Heart left ventricle (tissue), 16 donors: ENCODE data around the gene AKAP3. TPM values are rescaled to one million over a fixed set of nuclear protein-coding genes. Genes with fewer than 3 reads are reported as not detected.

ENCODE experiments used
- ATAC-seq, 4 donors: fragments of 200-7000 bp; cut with Tn5 transposase; one replicate each; pipeline ENCODE4 v1.9.1; 2020 to 2022; ENCODE audit warnings: moderate library complexity in 4 of 4, mild to moderate bottlenecking in 3 of 4, moderate number of reproducible peaks in 1 of 4
- DNase-seq, 5 donors: peaks; one replicate each; pipeline ENCODE4 v3.0.0-alpha.2; 2020
- H3K27ac ChIP-seq, 12 donors: fragments of 200-600 bp; sonication (generic) in 4 of 12; one replicate each; pipeline versions ENCODE4 v1.5.0 to v1.8.0; 2016 to 2022; ENCODE audit warnings: mild to moderate bottlenecking in 2 of 12
- H3K27me3 ChIP-seq, 9 donors: fragments of 200-600 bp; sonication (generic) in 2 of 9; one replicate each; pipeline versions ENCODE4 v1.5.1 to v1.8.0; 2016 to 2022; ENCODE audit warnings: mild to moderate bottlenecking in 3 of 9
- H3K36me3 ChIP-seq, 9 donors: fragments of 200-600 bp; sonication (generic) in 2 of 9; one replicate each; pipeline versions ENCODE4 v1.5.0 to v1.8.0; 2018 to 2022; ENCODE audit warnings: mild to moderate bottlenecking in 2 of 9
- H3K4me1 ChIP-seq, 12 donors: fragments of 200-600 bp; sonication (generic) in 4 of 12; one replicate each; pipeline versions ENCODE4 v1.5.0 to v1.8.0; 2016 to 2022; ENCODE audit warnings: mild to moderate bottlenecking in 3 of 12
- H3K4me3 ChIP-seq, 12 donors: fragments of 200-600 bp; sonication (generic) in 4 of 12; one replicate each; pipeline versions ENCODE4 v1.5.0 to v1.8.0; 2017 to 2022; ENCODE audit warnings: mild to moderate bottlenecking in 9 of 12, moderate library complexity in 4 of 12
- H3K9me3 ChIP-seq, 12 donors: fragments of 200-600 bp; sonication (generic) in 4 of 12; one replicate each; pipeline versions ENCODE4 v1.5.0 to v1.8.0; 2016 to 2022; ENCODE audit warnings: mild to moderate bottlenecking in 1 of 12
- POLR2A ChIP-seq, 2 donors: fragments of 450-650 bp; IDR thresholded peaks; one replicate each; pipeline ENCODE4 v1.6.1; 2017; ENCODE audit warnings: antibody characterized with exemption in 2 of 2, mild to moderate bottlenecking in 2 of 2, moderate library complexity in 2 of 2
- WGBS, 4 donors: extraction: QIAGEN DNeasy Blood & Tissue Kit in 2 of 4; methylation state at CpG; one replicate each; pipeline versions ENCODE4 v1.1.5 to v1.1.7; 2013 to 2018; 5-methylcytosine and 5-hydroxymethylcytosine counted together
- intact Hi-C, 10 donors: fragments of 100-400 bp; cut with DNase I; formaldehyde crosslinking; loops; one replicate each; pipeline versions ENCODE4 v1.11.1 to v1.14.2; 2022
- polyA plus RNA-seq, 2 donors: library from polyadenylated mRNA; stranded (reverse); fragments of 200-250 nt; gene quantifications; one replicate each; pipeline ENCODE4 v1.2.3, GENCODE V29; 2013
- total RNA-seq, 9 donors: library from RNA; depleted of rRNA in 2 of 9; stranded (reverse); fragments of >200 nt in 2 of 9; fragmentation: NEBNext Ultra II Directional in 3 of 9; extraction: Animal tissue kit (Norgen Biotek cat#: 25700) in 3 of 9; gene quantifications; one replicate each; pipeline versions ENCODE4 v1.1.0 to v1.2.4, GENCODE V29; 2016 to 2023
- TF ChIP-seq, protein P1 (sequence below), 12 donors: fragments of 200-600 bp; sonication (generic) in 4 of 12; IDR thresholded peaks; one replicate each; pipeline versions ENCODE4 v1.5.0 to v1.8.0; 2018 to 2022; ENCODE audit warnings: antibody characterized with exemption in 12 of 12, mild to moderate bottlenecking in 5 of 12
- donor health status: ischemic (EF 13 %, LVEDD 7.1; RV severe dilation, severe dysfunction).
- donor health status: healthy with polysubstance abuse.
- donor health status: DM: no; HTN: yes; CAD: no.
- donor health status: DM: no; HTN: no; CAD: no.
- donor health status: ischemic (EF 25% LVEDD 6.9; RV normal size, moderate dysfunction).
- donor health status: ischemic (EF 25% LVEDD 5.7; RV mildly dilated, moderate dysfunction).
- donor health status: healthy.
- donor health status: DM: yes; HTN: yes; CAD: no.
- donor health status: ischemic (EF 35%, LVEDD 5.7; RV mildly dilated, moderate dysfunction).
- donor health status: nonischemic (EF 11% LVEDD 7.7; RV severe dilation, severe dysfunction).
- donor health status: DM: yes; HTN: yes; CAD: no.
- donor health status: PGD.
- donor health status: ischemic (EF 29% LVEDD 5.4; RV normal size, mild dysfunction).
- donor health status: nonischemic (EF 23%, LVEDD 6.1; RV moderate dilation, normal function).

The AKAP3 gene
- total and polyA plus RNA-seq, 11 donors, result 1.9 to 4.0 (median 2.8) TPM

DNA sequence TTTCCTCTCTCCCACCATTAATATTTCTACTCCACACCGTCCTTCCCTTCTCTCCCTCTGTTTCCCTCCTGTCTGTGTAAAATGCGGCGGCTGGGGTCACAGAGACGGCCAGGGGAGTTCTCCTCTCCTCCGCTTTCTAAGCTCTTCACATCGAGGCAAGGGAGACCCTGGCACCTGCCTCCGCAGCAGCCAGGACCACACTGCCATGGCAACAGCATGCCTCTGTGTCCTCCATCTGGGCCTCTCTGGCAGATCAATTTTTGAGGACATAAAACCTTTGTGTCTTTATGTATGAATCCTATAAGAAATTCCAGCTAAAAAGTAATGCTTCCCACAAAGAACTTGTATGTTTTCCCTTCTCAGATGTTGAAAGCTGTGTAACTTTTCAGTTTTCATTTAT, 45.4 kb downstream of the AKAP3 start:
- WGBS, 4 donors, result 68 to 75% (median 71%) methylated on average over 7 of the region's 7 CpGs
- Histone ChIP-seq H3K4me3 (no peak overlapping the region), H3K9me3 (no peaks in the 10 kb centered on the region), H3K36me3 (no peaks in the 10 kb centered on the region), H3K27me3 (no peaks in the 10 kb centered on the region), H3K4me1 (peaks cover 0 to 27% (median 10%) of the 10 kb centered on the region in 12 donors), H3K27ac (no peak overlapping the region)
- TF ChIP-seq, protein P1, sequence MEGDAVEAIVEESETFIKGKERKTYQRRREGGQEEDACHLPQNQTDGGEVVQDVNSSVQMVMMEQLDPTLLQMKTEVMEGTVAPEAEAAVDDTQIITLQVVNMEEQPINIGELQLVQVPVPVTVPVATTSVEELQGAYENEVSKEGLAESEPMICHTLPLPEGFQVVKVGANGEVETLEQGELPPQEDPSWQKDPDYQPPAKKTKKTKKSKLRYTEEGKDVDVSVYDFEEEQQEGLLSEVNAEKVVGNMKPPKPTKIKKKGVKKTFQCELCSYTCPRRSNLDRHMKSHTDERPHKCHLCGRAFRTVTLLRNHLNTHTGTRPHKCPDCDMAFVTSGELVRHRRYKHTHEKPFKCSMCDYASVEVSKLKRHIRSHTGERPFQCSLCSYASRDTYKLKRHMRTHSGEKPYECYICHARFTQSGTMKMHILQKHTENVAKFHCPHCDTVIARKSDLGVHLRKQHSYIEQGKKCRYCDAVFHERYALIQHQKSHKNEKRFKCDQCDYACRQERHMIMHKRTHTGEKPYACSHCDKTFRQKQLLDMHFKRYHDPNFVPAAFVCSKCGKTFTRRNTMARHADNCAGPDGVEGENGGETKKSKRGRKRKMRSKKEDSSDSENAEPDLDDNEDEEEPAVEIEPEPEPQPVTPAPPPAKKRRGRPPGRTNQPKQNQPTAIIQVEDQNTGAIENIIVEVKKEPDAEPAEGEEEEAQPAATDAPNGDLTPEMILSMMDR (IDR thresholded peaks at IDR 0.05), result no peak
- no peak for TF ChIP-seq POLR2A (IDR thresholded peaks at IDR 0.05)
- ATAC-seq, result no peak
- intact Hi-C loops, result loop anchor here in 3 of 10 donors (10.0 kb wide), 1 partner anchor 151 kb away; no protein-coding TSS in a partner anchor
- DNase-seq, result no peak

DNA sequence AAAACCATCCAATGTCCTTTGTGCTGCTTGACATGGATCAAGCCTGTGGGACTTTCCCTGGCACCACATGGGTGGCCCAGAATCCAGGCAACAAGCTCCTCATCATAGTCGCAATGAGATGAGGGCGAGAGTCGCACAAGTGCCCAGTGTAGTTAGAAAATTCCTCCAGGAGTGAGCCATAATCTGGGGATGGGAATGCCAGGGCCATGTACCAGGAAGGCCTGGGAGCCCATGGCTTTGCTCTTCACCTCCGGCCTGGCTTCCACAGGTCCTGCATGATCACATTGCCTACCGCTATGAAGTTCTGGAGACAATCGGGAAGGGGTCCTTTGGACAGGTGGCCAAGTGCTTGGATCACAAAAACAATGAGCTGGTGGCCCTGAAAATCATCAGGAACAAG, 53.0 kb downstream of the AKAP3 start:
- WGBS, 4 donors, result 92 to 96% (median 95%) methylated on average over 6 of the region's 6 CpGs

DNA sequence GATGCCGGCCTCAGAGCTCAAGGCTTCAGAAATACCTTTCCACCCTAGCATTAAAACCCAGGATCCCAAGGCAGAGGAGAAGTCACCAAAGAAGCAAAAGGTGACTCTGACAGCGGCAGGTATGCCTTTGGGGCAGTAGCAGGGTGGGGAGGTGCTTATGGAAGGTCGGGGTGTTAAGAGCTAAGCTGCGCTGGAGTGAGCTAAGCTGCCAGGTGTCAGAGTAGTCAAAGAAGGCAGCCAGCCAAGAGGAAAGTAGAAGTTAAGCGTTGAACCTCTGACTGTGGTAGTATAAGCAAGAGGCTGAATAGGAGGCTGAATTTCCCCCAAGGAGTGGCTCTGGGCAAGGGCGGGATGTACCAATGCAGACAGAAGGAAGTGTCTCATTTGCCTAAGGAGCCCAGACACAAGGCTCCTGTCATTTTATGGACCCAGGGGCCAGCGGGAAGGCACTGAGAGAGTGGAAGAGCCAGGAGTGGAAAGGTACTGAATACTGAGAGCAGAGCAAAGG, 57.6 kb downstream of the AKAP3 start:
- DNase-seq, result no peak
- 62 to 78% (median 69%) methylated on average over 7 of the region's 7 CpGs for WGBS, 4 donors
- ATAC-seq, result no peak
- H3K27ac ChIP-seq, result no peak overlapping the region
- H3K27me3 ChIP-seq, result peaks cover 0 to 7% (median 0%) of the 10 kb centered on the region in 9 donors
- no peak overlapping the region for H3K4me3 ChIP-seq
- intact Hi-C loops, result no loop called here
- no peak for TF ChIP-seq POLR2A (IDR thresholded peaks at IDR 0.05)
- TF ChIP-seq, protein P1 (IDR thresholded peaks at IDR 0.05), result no peak
- no peaks in the 10 kb centered on the region for H3K4me1 ChIP-seq
- H3K36me3 ChIP-seq, result no peaks in the 10 kb centered on the region
- H3K9me3 ChIP-seq, result no peaks in the 10 kb centered on the region

More for the DNA sequence above, 53.0 kb downstream of the AKAP3 start:
- DNase-seq (no peak), ATAC-seq (no peak)
- Histone ChIP-seq H3K27me3 (peaks cover 0 to 4% (median 0%) of the 10 kb centered on the region in 9 donors), H3K4me1 (no peaks in the 10 kb centered on the region), H3K36me3 (no peaks in the 10 kb centered on the region), H3K9me3 (no peaks in the 10 kb centered on the region), H3K4me3 (no peak overlapping the region), H3K27ac (no peak overlapping the region)
- no peak for TF ChIP-seq POLR2A (IDR thresholded peaks at IDR 0.05)
- TF ChIP-seq, protein P1 (IDR thresholded peaks at IDR 0.05), result no peak
- intact Hi-C loops, result no loop called here

DNA sequence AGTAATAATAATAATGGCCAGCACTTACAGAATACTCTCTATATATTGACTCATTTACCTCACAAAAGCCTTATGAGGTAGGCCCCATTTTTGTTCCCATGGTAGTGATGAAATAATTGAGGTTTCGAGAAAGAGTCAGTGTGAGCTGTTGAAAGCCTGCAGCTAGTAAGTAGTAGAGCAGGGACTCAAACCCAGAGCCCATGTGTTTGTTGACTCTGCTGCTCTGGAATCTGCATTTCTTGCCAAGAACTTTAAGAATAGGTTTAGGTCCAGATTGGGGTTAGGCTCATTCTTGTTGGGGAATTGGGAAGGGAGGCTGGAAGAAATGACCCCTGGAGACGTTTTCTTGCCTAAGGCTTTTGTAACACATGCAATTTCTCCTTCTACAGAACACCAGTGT, 58.9 kb downstream of the AKAP3 start:
- Histone ChIP-seq H3K27me3 (peaks cover 0 to 7% (median 0%) of the 10 kb centered on the region in 9 donors), H3K9me3 (no peaks in the 10 kb centered on the region), H3K4me1 (no peaks in the 10 kb centered on the region), H3K4me3 (no peak overlapping the region), H3K36me3 (no peaks in the 10 kb centered on the region), H3K27ac (no peak overlapping the region)
- ATAC-seq (no peak), DNase-seq (no peak)
- intact Hi-C loops, result no loop called here
- TF ChIP-seq, protein P1 (IDR thresholded peaks at IDR 0.05), result no peak
- 60 to 91% (median 82%) methylated on average over 2 of the region's 2 CpGs for whole genome bisulfite sequencing, 4 donors
